Gastroesophageal sphincter (tissue), 4 donors: ENCODE data around the gene NFKBIL1. TPM values are rescaled to one million over a fixed set of nuclear protein-coding genes. Genes with fewer than 3 reads are reported as not detected.

Experiments used
- ATAC-seq: fragments of 150-250 bp; one replicate; pipeline ENCODE4 v1.9.1; 2016; ENCODE audit warnings: mild to moderate bottlenecking, moderate library complexity
- H3K27ac ChIP-seq, 4 donors: fragments of 200-600 bp; sonication (generic) in 3 of 4; 1 replicate in 3 of 4; 2 replicates in 1 of 4; pipeline ENCODE4 v1.5.1; 2016 to 2019
- H3K27me3 ChIP-seq: fragments of 200-600 bp; sonication (generic); one replicate; pipeline ENCODE4 v1.5.1; 2019
- H3K36me3 ChIP-seq, 2 donors: fragments of 200-600 bp; sonication (generic); one replicate each; pipeline ENCODE4 v1.5.1; 2019; ENCODE audit warnings: control low read depth in 1 of 2
- H3K4me1 ChIP-seq, 3 donors: fragments of 200-600 bp; sonication (generic); 1 replicate in 2 of 3; 2 replicates in 1 of 3; pipeline ENCODE4 v1.5.1; 2016 to 2019; ENCODE audit warnings: control low read depth in 2 of 3
- H3K4me3 ChIP-seq, 2 donors: fragments of 200-600 bp; sonication (generic); one replicate each; pipeline ENCODE4 v1.5.1; 2019; ENCODE audit warnings: mild to moderate bottlenecking in 1 of 2, moderate library complexity in 1 of 2
- H3K9me3 ChIP-seq, 3 donors: fragments of 200-600 bp; sonication (generic); one replicate each; pipeline ENCODE4 v1.5.1; 2017 to 2019; ENCODE audit warnings: control low read depth in 2 of 3
- EP300 ChIP-seq: sonication (generic); formaldehyde crosslinking; IDR thresholded peaks from one replicate; pipeline ENCODE4 v1.6.1; 2017; ENCODE audit warnings: antibody characterized with exemption, mild to moderate bottlenecking
- POLR2A ChIP-seq, 2 donors: fragments of 450-650 bp; IDR thresholded peaks; one replicate each; pipeline ENCODE4 v1.6.1; 2017; ENCODE audit warnings: antibody characterized with exemption in 2 of 2, mild to moderate bottlenecking in 2 of 2, moderate library complexity in 1 of 2
- POLR2AphosphoS5 ChIP-seq: sonication (generic); formaldehyde crosslinking; IDR thresholded peaks from one replicate; pipeline ENCODE4 v1.6.1; 2017; ENCODE audit warnings: antibody characterized with exemption
- WGBS, 2 donors: methylation state at CpG; one replicate each; pipeline ENCODE4 v1.1.5; 2018; ENCODE audit warnings: low coverage in 1 of 2; 5-methylcytosine and 5-hydroxymethylcytosine counted together
- total RNA-seq, 4 donors: library from RNA; depleted of rRNA; stranded (reverse); fragments of >200 nt; gene quantifications; one replicate each; pipeline ENCODE4 v1.1.0, GENCODE V29; 2016
- TF ChIP-seq, protein P1 (sequence below), 4 experiments: fragments of 200-600 bp in 2 of 4; fragments of 450-650 bp in 2 of 4; sonication (generic) in 1 of 4; IDR thresholded peaks; one replicate each; pipeline ENCODE4 v1.5.1; 2017 to 2019; ENCODE audit warnings: antibody characterized with exemption in 4 of 4, mild to moderate bottlenecking in 2 of 4, moderate library complexity in 2 of 4

The NFKBIL1 gene
- total RNA-seq, 4 donors from 2014 or later = 21.3 to 44.2 (median 28.5) TPM

- TF ChIP-seq POLR2A (IDR thresholded peaks at IDR 0.05) (peak; percentile 31 to 38), EP300 (no peak), POLR2AphosphoS5 (peak; percentile 65)
- TF ChIP-seq, protein P1, sequence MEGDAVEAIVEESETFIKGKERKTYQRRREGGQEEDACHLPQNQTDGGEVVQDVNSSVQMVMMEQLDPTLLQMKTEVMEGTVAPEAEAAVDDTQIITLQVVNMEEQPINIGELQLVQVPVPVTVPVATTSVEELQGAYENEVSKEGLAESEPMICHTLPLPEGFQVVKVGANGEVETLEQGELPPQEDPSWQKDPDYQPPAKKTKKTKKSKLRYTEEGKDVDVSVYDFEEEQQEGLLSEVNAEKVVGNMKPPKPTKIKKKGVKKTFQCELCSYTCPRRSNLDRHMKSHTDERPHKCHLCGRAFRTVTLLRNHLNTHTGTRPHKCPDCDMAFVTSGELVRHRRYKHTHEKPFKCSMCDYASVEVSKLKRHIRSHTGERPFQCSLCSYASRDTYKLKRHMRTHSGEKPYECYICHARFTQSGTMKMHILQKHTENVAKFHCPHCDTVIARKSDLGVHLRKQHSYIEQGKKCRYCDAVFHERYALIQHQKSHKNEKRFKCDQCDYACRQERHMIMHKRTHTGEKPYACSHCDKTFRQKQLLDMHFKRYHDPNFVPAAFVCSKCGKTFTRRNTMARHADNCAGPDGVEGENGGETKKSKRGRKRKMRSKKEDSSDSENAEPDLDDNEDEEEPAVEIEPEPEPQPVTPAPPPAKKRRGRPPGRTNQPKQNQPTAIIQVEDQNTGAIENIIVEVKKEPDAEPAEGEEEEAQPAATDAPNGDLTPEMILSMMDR (IDR thresholded peaks at IDR 0.05) = peak in 3 of 4 experiments; percentile 95 to 99 (median 97)
- Histone ChIP-seq H3K4me1 (peaks cover 0 to 21% (median 9%) of the 10 kb centered on the region in 3 donors), H3K4me3 (peak overlapping the region; percentile 41 to 65), H3K36me3 (no peaks in the 10 kb centered on the region), H3K27ac (peak overlapping the region; percentile 7 to 87 (median 83)), H3K9me3 (no peaks in the 10 kb centered on the region), H3K27me3 (no peaks in the 10 kb centered on the region)
- no CpG with 5 or more reads among the region's 62 CpGs for WGBS, 2 donors
- peak; percentile 97 for ATAC-seq
Observed at GRCh38 chr6:31580807-31581433, 33.5 kb downstream of the NFKBIL1 start.

DNA sequence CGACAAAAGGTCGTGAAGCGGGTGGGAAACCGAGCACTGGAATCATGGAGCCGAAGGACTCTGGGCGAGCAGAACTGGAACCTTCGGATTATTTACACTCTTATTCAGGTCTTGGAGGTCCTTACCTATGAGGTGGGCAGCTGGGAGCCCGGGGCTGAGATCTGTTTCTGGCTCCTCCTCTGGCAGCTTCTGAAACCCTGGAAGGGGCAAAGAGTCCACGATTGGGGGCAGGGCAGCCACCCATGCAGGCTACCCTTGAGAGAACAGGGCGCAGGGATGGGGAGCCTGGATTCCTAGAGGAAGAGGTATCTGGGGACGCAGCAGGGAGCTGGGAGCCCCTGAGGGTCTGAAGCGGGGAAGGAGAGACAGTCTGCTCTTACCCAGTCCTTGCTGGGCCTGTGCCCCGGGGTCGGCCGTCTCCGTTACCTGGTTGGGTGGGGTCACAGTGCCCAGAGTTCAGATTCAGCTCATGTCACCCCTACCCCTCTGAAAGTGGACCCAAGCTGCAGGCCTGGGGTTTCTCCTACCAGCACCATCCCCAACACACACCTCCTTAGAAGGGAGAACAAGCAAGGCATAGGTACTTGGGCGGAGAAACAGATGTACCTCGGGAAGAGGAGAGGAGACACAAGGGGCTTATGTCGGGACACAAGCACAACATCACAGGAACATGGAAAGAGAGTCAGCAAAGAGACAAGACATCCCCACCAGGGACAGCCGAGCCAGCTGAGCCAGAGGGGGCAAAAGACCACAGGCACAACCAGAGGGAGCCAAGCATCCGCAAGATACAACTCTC, 34.2 kb downstream of the NFKBIL1 start:
- Histone ChIP-seq H3K27me3 (peaks cover 2% of the 10 kb centered on the region), H3K36me3 (no peaks in the 10 kb centered on the region), H3K27ac (peak overlapping the region; percentile 7 to 87 (median 83)), H3K4me1 (peaks cover 0 to 21% (median 9%) of the 10 kb centered on the region in 3 donors), H3K4me3 (peak overlapping the region; percentile 41 to 65), H3K9me3 (no peaks in the 10 kb centered on the region)
- 36 to 37% methylated on average over 6 to 12 of the region's 21 CpGs for WGBS, 2 donors
- TF ChIP-seq, protein P1 (IDR thresholded peaks at IDR 0.05) = no peak
- TF ChIP-seq POLR2A (IDR thresholded peaks at IDR 0.05) (no peak), POLR2AphosphoS5 (no peak), EP300 (no peak)
- no peak for ATAC-seq

- Histone ChIP-seq H3K36me3 (no peaks in the 10 kb centered on the region), H3K27ac (peak within 1 kb of the TSS; percentile 7 to 87 (median 83)), H3K4me1 (peaks cover 0 to 21% (median 9%) of the 10 kb centered on the region in 3 donors), H3K4me3 (peak within 1 kb of the TSS; percentile 41 to 65), H3K27me3 (peaks cover 8% of the 10 kb centered on the region), H3K9me3 (no peaks in the 10 kb centered on the region)
- no CpG with 5 or more reads among the region's 3 CpGs for WGBS, 2 donors
- no peak for ATAC-seq
- TF ChIP-seq EP300 = no peak
- TF ChIP-seq POLR2A (IDR thresholded peaks at IDR 0.05) = no peak
- TF ChIP-seq, protein P1 (IDR thresholded peaks at IDR 0.05) = no peak
- no peak for TF ChIP-seq POLR2AphosphoS5
Observed at GRCh38 chr6:31582230-31582643, 34.8 kb downstream of the NFKBIL1 start, which contains the start of gene LTB. Gene LTB, minus strand, starts transcription at chr6:31582424. Its CDS starts 7 bp downstream, at chr6:31582417.

DNA sequence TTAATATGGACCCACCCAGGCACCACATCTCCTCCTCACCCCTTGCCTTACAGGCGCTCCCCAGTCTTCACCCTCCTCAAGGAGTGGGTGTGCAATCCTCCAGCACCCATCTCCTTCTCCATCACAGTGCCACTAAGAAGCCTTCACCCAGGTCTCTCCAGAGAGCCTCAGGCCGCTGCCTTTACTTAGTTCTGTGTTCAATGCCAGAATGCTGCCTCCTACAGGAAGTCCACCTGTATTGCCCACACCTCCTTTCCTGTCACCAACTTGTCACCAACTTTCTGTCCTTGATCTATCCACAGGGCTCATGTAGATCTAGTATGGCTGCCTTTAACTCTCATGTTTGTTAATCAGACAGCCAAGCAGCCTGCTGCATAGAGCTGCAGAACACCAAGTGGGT, 38.1 kb downstream of the NFKBIL1 start:
- no peak overlapping the region for H3K4me3 ChIP-seq
- peaks cover 0 to 17% (median 9%) of the 10 kb centered on the region in 3 donors for H3K4me1 ChIP-seq
- H3K27ac ChIP-seq = peak overlapping the region in 1 of 4 donors; percentile 44
- 38 to 41% methylated on average over 1 to 2 of the region's 2 CpGs for WGBS, 2 donors
- peaks cover 24% of the 10 kb centered on the region for H3K27me3 ChIP-seq
- TF ChIP-seq POLR2AphosphoS5 = no peak
- no peak for TF ChIP-seq EP300
- no peak for TF ChIP-seq POLR2A (IDR thresholded peaks at IDR 0.05)
- TF ChIP-seq, protein P1 (IDR thresholded peaks at IDR 0.05) = no peak
- no peaks in the 10 kb centered on the region for H3K9me3 ChIP-seq
- ATAC-seq = no peak
- H3K36me3 ChIP-seq = no peaks in the 10 kb centered on the region
